ENCODE measurements around the gene PRDM1. TPM values are rescaled to one million over a fixed set of nuclear protein-coding genes. Genes with fewer than 3 reads are reported as not detected.

The PRDM1 gene
- total and polyA plus RNA-seq, 11 donors: 0.36 to 10.8 (median 1.7) TPM

DNA sequence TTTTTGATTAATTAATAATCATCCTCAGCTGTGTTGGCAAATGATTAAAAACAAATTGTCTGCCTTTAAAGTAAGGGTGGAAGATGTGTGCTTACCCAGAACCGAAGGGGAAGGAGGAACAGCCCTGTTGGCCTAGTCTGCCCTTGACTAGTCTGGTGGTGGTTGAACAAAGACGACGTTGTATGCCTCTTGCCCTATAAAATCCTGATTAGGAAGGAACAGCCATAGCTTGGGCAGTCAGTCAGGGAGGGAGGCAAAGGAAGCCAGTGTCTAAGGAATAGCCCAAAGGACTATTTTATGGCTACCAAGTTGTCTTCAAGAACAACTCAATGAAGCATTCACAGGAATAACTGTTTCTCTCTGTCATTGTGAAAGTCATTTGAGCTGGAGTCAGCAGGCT is 70.7 kb downstream of the PRDM1 start:
- Histone ChIP-seq H3K4me3 (no peak overlapping the region), H3K4me1 (peaks cover 0 to 12% (median 0%) of the 10 kb centered on the region in 12 donors), H3K9me3 (no peaks in the 10 kb centered on the region), H3K27ac (no peak overlapping the region), H3K27me3 (peaks cover 0 to 4% (median 0%) of the 10 kb centered on the region in 9 donors), H3K36me3 (no peaks in the 10 kb centered on the region)
- no peak for TF ChIP-seq POLR2A (IDR thresholded peaks at IDR 0.05)
- TF ChIP-seq, protein P1, sequence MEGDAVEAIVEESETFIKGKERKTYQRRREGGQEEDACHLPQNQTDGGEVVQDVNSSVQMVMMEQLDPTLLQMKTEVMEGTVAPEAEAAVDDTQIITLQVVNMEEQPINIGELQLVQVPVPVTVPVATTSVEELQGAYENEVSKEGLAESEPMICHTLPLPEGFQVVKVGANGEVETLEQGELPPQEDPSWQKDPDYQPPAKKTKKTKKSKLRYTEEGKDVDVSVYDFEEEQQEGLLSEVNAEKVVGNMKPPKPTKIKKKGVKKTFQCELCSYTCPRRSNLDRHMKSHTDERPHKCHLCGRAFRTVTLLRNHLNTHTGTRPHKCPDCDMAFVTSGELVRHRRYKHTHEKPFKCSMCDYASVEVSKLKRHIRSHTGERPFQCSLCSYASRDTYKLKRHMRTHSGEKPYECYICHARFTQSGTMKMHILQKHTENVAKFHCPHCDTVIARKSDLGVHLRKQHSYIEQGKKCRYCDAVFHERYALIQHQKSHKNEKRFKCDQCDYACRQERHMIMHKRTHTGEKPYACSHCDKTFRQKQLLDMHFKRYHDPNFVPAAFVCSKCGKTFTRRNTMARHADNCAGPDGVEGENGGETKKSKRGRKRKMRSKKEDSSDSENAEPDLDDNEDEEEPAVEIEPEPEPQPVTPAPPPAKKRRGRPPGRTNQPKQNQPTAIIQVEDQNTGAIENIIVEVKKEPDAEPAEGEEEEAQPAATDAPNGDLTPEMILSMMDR (IDR thresholded peaks at IDR 0.05): no peak
- intact Hi-C loops (cut with DNase I): no loop called here
- DNase-seq: no peak
- ATAC-seq: no peak
- 68 to 79% (median 72%) methylated on average over 3 of the region's 3 CpGs for WGBS, 4 donors

DNA sequence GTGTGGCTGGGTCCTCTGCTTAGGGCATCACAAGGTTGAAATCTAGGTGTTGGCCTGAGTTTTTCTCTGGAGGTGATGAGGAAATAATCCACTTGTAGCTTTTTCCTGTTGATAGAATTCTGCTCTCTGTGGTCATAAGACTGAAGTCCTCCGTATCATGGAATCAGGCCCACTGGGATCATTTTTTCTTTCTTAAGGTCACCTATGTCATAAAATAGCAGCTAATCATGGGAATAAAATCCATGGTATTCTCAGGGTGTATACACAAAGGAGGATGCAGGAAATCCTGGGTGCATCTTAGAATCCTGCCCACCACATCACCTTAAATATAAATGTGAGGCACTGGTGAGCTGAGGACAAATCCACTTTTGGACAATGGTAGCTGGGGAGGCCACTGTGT is 72.7 kb downstream of the PRDM1 start:
- WGBS, 4 donors: 76 to 100% (median 87%) methylated on average over 1 of the region's 1 CpG
- H3K27ac ChIP-seq: no peak overlapping the region
- DNase-seq: no peak
- H3K4me3 ChIP-seq: no peak overlapping the region
- H3K4me1 ChIP-seq: peaks cover 0 to 28% (median 0%) of the 10 kb centered on the region in 12 donors
- intact Hi-C loops (cut with DNase I): no loop called here
- no peaks in the 10 kb centered on the region for H3K9me3 ChIP-seq
- H3K27me3 ChIP-seq: peaks cover 0 to 4% (median 0%) of the 10 kb centered on the region in 9 donors
- H3K36me3 ChIP-seq: no peaks in the 10 kb centered on the region
- no peak for ATAC-seq
- no peak for TF ChIP-seq POLR2A (IDR thresholded peaks at IDR 0.05)
- TF ChIP-seq, protein P1 (IDR thresholded peaks at IDR 0.05): no peak

Other genes with a start within 250 kb of the PRDM1 start
- gene ATG5, start 239.4 kb downstream of the PRDM1 start, total RNA-seq: 10 to 100 TPM; 12.6 to 23.9 (median 14.3) TPM
- gene ATG5, start 239.4 kb downstream of the PRDM1 start, polyA plus RNA-seq: 10 to 100 TPM in 1 of 2 donors, 1 to 10 TPM in 1; 8.8 to 20.1 TPM

All from heart left ventricle (tissue), 16 donors.